Activated CD4-positive, alpha-beta T cell treated with anti-CD3 and anti-CD28 coated beads, Interleukin-2, Interleukin-6, amounts not matched to agents 100 ng/mL and 50 ng/mL, durations not matched to agents 16 hours and 8 hours (primary cell): Measurements from ENCODE around the gene OSBPL5.
A peak's percentile ranks its signal among the peaks of the same experiment; 100 is the strongest.

Source experiments
- DNase-seq: peaks from one replicate; pipeline ENCODE4 v3.0.0-alpha.2; 2020

The OSBPL5 gene

GRCh38 chr11:3161720-3162409 is 3.2 kb downstream of the OSBPL5 start:
- DNase-seq, result no peak

GRCh38 chr11:3161309-3161708 is 3.8 kb downstream of the OSBPL5 start:
- DNase-seq, result no peak

GRCh38 chr11:3160252-3161031 is 4.7 kb downstream of the OSBPL5 start:
- DNase-seq, result peak; percentile 38

- no peak for DNase-seq
Measured at GRCh38 chr11:3159296-3160190, 5.6 kb downstream of the OSBPL5 start.

GRCh38 chr11:3158821-3159220 is 6.3 kb downstream of the OSBPL5 start:
- no peak for DNase-seq

- no peak for DNase-seq
Measured at GRCh38 chr11:3158131-3158591, 6.9 kb downstream of the OSBPL5 start.

GRCh38 chr11:3157381-3158130 is 7.6 kb downstream of the OSBPL5 start:
- DNase-seq, result no peak

GRCh38 chr11:3156661-3157311 is 8.3 kb downstream of the OSBPL5 start:
- DNase-seq, result no peak

- no peak for DNase-seq
Measured at GRCh38 chr11:3156282-3156660, 8.8 kb downstream of the OSBPL5 start.

- DNase-seq, result no peak
Measured at GRCh38 chr11:3155691-3156258, 9.3 kb downstream of the OSBPL5 start.

GRCh38 chr11:3155216-3155615 is 9.9 kb downstream of the OSBPL5 start:
- no peak for DNase-seq

GRCh38 chr11:3154001-3154599 is 11.0 kb downstream of the OSBPL5 start:
- no peak for DNase-seq

- no peak for DNase-seq
Measured at GRCh38 chr11:3153291-3153861, 11.7 kb downstream of the OSBPL5 start.

GRCh38 chr11:3152471-3153110 is 12.5 kb downstream of the OSBPL5 start:
- DNase-seq, result no peak

GRCh38 chr11:3150726-3151125 is 14.4 kb downstream of the OSBPL5 start:
- no peak for DNase-seq

GRCh38 chr11:3149852-3150188 is 15.3 kb downstream of the OSBPL5 start:
- DNase-seq, result no peak

- no peak for DNase-seq
Measured at GRCh38 chr11:3148990-3149851, 15.9 kb downstream of the OSBPL5 start.

GRCh38 chr11:3148255-3148989 is 16.7 kb downstream of the OSBPL5 start:
- DNase-seq, result no peak

GRCh38 chr11:3147626-3148025 is 17.5 kb downstream of the OSBPL5 start:
- DNase-seq, result no peak
